Stimulated activated CD8-positive, alpha-beta memory T cell treated with anti-CD3 and anti-CD28 coated beads, Interleukin-15, amount 100 ng/mL, for 48 hours (primary cell): ENCODE data around the gene PRKCE.

Source experiments
- DNase-seq, 2 donors: peaks; one replicate each; pipeline ENCODE4 v3.0.0-alpha.2; 2020; ENCODE audit warnings: low read depth in 2 of 2

PRKCE gene

GRCh38 chr2:45960057-45960863 lies 308.8 kb downstream of the PRKCE start:
- DNase-seq = no peak

DNA sequence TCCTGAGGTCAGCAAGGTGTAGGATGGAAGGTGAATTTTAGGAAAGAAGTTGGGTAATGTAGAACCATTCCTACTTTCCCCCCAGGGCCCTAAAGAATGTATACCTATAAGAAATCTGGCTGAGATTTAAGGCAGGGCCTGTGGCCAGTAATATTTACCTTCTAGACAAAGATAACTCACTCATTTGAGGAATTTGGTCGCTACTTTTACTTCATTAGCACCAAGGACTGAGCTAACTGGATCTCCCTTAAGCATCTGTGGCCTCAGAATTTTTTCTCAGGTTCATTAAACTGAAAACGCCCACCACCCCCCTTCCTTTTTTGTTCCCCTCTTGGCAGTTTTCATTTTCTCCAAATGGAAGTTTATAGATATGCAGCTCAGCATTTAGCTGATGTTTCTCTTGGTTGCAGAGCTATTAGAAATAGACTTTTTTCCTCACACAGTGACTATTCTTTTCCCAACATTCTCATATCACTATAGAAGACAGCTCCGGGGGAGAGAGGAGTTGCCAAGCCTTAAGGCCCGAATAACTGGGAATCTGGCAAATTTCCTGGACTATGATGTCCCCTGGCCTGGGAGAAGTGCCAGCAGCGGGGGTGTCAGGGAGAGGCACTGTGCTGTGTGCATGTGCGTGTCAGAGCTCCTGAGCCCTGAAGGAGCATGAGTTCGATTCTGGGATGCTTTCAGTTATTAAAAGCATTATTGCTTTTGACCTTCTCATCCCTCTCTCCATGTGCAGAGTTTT lies 310.9 kb downstream of the PRKCE start:
- no peak for DNase-seq

DNA sequence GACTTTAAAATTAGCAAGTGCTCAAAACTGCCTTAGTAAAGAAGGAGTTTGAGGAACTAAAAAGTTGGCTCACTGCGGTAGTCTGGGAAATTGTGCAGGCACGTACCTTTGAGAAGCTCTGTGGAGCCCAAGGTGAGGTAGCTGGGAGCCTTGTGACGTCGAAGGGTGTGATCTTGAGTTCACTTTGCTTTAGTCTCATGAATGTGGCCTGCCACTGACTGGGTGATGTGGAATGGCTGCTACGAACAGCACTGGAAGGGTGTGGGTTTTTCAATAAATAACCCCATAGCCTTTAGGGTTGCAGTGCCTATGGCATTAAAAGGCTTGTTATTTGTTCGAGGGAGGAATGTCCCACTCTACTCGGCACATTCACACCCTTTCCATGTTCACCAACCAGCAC lies 312.3 kb downstream of the PRKCE start:
- no peak for DNase-seq

- DNase-seq = no peak
Observed at GRCh38 chr2:45964223-45964841, 312.9 kb downstream of the PRKCE start.

DNA sequence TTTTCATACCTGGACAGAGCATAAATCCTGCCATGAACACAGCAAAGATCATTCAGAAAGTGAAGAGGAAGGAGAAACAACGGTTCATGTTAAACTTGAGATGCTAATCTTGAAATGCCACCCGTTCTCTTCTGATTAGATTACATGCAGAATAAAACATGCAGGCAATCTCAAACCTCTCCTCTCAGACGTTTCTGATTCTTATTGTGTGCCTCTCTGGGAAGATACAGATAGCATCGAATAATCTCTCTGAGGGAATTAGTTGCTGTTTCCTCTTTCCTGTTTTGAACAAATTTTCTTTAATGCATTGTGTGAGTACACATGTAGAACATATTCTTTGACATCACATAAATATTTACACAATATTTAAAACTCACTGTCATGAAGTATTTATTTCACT lies 313.4 kb downstream of the PRKCE start:
- no peak for DNase-seq

DNA sequence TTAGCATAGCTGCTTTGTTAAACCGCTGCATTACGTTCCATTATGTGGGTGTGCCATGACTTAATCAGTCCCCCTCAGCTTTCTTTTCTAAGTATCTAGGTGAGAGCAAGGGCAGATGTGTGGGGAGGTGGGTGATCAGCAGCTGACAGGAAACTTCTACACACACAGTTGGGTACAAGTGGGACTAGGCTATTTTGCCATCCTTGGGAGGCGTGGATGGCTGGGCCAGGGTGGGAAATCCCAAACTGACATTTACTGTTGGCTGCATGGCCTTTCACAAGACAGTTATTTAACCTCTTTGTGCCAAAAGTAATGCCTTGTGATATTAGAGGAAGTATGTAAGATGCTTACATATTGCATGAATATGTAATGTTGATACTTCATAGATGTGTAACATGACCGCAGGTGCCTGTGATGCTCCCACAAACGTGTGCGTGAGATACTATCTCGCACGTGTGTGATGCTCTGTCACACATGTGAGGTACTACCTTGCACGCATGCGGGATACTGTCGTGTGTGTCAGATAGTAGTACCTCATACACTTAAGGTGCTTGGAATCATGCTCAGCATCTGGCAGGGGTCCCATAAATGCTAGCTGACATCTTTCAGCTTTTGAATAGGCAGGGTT lies 314.5 kb downstream of the PRKCE start:
- DNase-seq = no peak

GRCh38 chr2:45968946-45969584 lies 317.6 kb downstream of the PRKCE start:
- no peak for DNase-seq

DNA sequence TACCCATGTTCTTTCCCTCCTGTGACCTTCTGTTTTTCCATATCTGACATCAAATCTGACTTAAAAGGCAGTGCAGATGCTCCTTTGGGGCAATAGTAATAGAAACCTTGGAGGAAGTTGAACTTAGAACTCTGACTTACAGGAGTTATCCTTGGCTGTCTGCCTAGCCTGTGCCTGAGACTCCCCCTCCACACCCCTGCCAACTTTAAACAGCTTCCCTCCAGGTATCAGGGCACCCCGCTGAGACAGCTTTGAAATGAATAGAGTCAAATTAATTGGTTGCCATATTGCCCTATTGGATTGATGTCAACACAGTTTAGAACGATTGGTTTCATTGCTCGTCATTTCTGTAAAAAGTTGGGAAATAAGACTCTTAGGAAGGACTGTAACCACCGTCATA lies 322.0 kb downstream of the PRKCE start:
- DNase-seq = no peak

DNA sequence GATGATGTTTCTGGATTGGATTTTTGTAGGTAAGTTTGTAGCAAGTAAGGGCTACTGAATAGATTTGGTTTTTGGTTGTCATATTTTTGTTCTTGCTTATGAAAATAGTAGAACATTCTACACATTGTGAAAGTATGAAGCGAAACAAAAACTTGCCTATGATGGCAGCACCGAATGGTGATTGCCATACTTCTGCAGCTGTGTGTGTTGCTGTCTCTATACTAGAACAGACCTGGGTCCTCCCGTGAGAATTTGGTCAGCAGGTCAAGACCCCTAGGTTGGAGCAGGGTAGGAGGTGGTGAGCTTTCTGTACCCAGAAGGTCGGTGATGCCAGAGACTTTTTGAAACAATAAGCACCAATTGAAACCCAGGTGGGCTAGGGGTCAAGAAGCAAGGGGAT lies 322.6 kb downstream of the PRKCE start:
- DNase-seq = no peak

DNA sequence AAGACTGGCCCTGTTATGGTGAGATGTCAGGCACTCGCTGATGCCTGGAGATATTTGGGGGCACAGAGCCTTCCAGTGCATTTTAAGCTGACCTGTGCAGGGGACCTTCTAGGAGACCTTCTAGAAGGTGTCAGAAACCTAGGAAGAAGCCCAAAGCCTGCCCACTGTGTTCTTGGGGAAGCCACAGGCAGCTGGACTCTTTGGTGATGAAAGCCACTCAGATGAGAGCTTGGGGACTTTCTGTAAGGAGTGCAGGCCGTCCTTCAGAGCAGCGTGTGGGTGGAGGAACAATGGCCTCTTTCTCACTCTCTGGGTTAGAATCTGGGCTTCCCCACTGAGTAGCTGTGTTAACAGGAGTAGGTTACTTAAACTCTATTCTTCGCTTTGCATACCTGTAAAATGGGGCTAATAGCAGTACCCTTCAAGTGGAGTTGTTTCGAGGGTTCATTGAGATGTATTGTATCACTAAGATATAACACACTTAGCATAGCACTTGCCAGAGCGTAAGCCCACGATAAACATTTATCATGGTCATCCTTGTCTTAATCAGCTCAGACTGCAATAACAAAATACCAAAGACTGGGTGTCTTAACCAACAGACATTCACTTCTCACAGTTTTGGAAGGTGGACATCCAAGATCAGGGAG lies 323.4 kb downstream of the PRKCE start:
- no peak for DNase-seq

DNA sequence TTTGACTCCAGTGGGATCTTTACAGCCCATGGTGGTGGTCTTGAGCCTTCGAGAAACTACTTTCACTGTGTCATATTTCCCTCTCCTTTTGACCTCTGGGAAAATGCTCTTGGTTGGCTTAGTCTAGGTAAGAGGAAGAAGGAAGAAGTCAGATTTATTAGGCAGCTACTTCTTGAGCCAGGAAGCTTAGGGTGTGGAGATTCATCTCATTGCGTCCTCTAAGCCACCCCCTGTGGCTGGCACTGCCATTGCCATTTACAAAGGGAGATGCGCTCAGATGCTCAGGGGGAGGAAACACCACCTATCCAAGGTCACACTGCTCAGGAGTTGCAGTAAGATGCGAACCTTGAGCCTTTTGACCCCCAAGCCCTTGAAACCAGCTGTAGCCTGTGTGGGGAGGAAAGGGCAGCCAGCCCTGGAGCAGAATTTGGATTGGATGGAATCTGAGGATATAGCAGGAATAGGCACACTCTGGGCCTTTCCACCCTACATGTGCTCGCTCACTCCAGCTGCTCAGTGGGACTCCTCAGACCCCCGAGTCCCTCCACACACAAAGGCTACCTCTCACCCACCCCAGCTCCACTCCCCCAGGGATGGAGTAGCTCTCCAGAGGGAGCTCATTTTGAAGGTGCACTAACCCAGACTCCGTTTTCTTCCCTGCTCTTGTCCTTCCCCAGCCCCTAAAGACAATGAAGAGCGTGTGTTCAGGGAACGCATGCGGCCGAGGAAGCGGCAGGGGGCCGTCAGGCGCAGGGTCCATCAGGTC lies 324.5 kb downstream of the PRKCE start:
- no peak for DNase-seq

DNA sequence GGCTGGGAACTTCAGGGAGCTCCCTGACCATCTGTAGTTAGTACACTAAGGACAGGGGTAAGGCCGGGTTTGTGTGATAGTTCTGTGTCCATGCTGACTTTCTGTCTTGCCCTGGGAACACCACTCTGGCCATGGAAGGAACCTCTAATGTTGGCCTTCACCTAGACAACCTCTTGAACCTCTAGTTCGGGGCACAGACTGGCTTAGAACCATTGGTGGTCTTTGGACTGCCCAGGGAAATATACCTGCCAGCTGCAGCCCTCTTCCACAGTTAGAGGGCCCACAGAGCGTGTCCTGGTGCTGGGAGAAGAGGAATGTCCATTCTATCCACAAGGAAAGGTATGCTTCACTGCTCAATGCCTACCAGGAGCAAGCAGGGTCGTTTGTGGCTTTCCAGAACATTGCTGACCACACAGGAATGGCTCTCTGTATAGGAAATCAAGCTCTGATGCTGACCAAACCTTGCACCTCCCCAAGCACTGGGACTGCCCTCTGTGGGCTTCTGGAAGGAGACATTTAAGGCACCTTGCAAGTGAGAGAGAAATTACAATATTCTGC lies 326.9 kb downstream of the PRKCE start:
- DNase-seq = no peak

- no peak for DNase-seq
Observed at GRCh38 chr2:45979065-45979464, 327.6 kb downstream of the PRKCE start.

DNA sequence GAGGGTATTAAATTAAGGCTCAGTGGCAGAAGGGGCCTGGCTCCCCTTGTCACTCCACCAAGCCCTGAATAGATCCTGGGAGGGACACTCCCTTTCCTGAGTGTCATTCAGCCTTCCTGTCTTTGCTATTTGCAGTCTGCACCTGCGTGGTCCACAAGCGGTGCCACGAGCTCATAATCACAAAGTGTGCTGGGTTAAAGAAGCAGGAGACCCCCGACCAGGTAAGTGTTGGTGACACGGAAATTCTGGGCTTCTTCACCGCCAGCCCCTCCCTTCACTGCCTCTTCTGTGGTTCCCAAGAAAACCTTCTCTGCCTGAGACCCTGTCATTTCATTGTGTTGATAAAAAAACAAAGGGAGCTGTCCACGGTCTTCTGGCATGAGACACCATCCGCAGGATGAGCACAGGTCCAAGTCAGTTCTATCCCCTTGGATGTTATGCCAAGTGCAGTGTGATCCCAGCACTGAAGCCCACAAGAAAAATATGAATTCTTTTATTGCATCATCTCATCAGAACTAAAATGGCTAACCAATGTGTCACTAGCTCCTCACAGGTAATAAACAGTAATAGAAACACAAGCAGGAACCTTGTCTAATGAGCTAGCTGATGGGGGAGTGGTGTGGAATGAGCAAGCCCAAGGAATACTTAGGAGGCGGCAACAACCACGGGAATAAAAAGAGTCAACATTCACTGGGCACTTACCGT lies 328.8 kb downstream of the PRKCE start:
- DNase-seq = no peak

- DNase-seq = no peak
Observed at GRCh38 chr2:45981384-45981930, 330.0 kb downstream of the PRKCE start.

- no peak for DNase-seq
Observed at GRCh38 chr2:45982096-45982495, 330.6 kb downstream of the PRKCE start.

DNA sequence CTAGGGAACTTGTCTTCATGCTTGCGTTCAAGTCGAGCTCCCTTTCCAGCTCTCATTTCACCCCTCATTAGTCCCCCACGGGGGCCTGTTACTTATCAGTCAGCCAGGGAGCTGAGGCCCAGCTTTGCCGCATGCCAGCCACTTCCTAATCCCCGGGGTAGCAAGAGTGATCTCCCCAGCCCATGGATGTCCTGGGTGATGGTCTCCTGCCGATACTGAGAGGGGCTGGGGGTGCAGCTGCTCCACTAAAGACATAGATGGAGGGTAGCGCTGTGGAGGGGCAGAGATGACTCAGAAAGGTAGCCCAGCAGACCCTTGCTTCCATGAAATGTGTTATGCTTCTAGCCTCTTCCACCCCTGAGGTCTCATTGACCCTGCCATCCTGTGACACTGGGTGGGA lies 331.7 kb downstream of the PRKCE start:
- no peak for DNase-seq

DNA sequence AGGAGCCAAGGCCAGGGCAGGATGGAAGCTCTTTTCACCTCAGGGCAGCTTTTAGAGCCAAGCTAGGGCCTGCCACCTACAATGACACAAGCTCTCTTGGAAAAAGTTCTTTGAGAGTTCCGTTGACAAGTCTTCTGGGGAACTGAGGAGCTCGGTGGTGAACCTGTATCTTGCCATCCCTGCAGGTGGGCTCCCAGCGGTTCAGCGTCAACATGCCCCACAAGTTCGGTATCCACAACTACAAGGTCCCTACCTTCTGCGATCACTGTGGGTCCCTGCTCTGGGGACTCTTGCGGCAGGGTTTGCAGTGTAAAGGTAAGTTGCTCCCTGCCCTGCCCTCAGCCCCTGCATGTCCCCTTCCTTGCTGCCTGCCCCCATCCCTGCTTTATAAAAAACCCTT lies 332.9 kb downstream of the PRKCE start:
- DNase-seq = no peak

GRCh38 chr2:45984896-45985473 lies 333.5 kb downstream of the PRKCE start:
- DNase-seq = no peak
